ENCODE data around the gene DDR1. TPM values are rescaled to one million over a fixed set of nuclear protein-coding genes. Genes with fewer than 3 reads are reported as not detected.

Gene DDR1
- total and polyA plus RNA-seq, 4 experiments from 2014 or later, result 1.4 to 13.1 (median 6.6) TPM

- no peaks in the 10 kb centered on the region for H3K27me3 ChIP-seq (ENCODE audit: insufficient read depth, low read length)
- peaks cover 19 to 30% of the 10 kb centered on the region in 2 donors for H3K36me3 Mint-ChIP-seq
- ChIA-PET CTCF (ENCODE audit: partially characterized antibody) (no interaction called here), POLR2A (ENCODE audit: partially characterized antibody) (no interaction called here)
- H3K9me3 Mint-ChIP-seq, result peaks cover 0 to 13% (median 4%) of the 10 kb centered on the region in 8 donors
- no peaks in the 10 kb centered on the region for H3K4me1 Mint-ChIP-seq
- no peaks in the 10 kb centered on the region for H3K36me3 ChIP-seq (ENCODE audit: insufficient read depth, low read length)
- no peak overlapping the region for H3K27ac Mint-ChIP-seq
- H3K27ac ChIP-seq (ENCODE audit: low read depth, low read length), result no peak overlapping the region
- no peaks in the 10 kb centered on the region for H3K27me3 Mint-ChIP-seq
- H3K4me3 Mint-ChIP-seq, result no peak overlapping the region
- intact Hi-C loops (cut with micrococcal nuclease), result no loop called here
- no peaks in the 10 kb centered on the region for H3K9me3 ChIP-seq (ENCODE audit: control insufficient read depth in 1 of 2, low read length in 2 of 2)
- H3K4me1 ChIP-seq (ENCODE audit: insufficient read depth, low read length), result no peaks in the 10 kb centered on the region
- H3K4me3 ChIP-seq (ENCODE audit: low read length in 2 of 2), result no peak overlapping the region
- no peak for DNase-seq
These were observed 44.4 kb downstream of the DDR1 start for GRCh38 chr6:30928677-30929076.

- POLR2A ChIA-PET (ENCODE audit: partially characterized antibody), result no interaction called here
- no peak for DNase-seq
- CTCF ChIA-PET (ENCODE audit: partially characterized antibody), result interaction anchor here (0.9 to 1.2 kb wide), 2 partner anchors 10 to 149 kb away, joined by 3 to 4 read pairs; no protein-coding TSS in a partner anchor
- Mint-ChIP-seq H3K4me1 (peaks cover 0 to 3% (median 1%) of the 10 kb centered on the region in 4 donors), H3K27ac (no peak overlapping the region), H3K9me3 (peaks cover 0 to 13% (median 4%) of the 10 kb centered on the region in 8 donors), H3K27me3 (no peaks in the 10 kb centered on the region), H3K4me3 (no peak overlapping the region), H3K36me3 (peaks cover 10 to 27% of the 10 kb centered on the region in 2 donors)
- H3K9me3 ChIP-seq (ENCODE audit: control insufficient read depth in 1 of 2, low read length in 2 of 2), result no peaks in the 10 kb centered on the region
- intact Hi-C loops (cut with micrococcal nuclease), result no loop called here
- H3K36me3 ChIP-seq (ENCODE audit: insufficient read depth, low read length), result no peaks in the 10 kb centered on the region
- no peak overlapping the region for H3K27ac ChIP-seq (ENCODE audit: low read depth, low read length)
- H3K27me3 ChIP-seq (ENCODE audit: insufficient read depth, low read length), result no peaks in the 10 kb centered on the region
- no peak overlapping the region for H3K4me3 ChIP-seq (ENCODE audit: low read length in 2 of 2)
- H3K4me1 ChIP-seq (ENCODE audit: insufficient read depth, low read length), result no peaks in the 10 kb centered on the region
These were observed 46.2 kb downstream of the DDR1 start for GRCh38 chr6:30930506-30930905.

- H3K4me3 ChIP-seq (ENCODE audit: low read length in 2 of 2), result no peak overlapping the region
- Mint-ChIP-seq H3K4me1 (peaks cover 0 to 4% (median 1%) of the 10 kb centered on the region in 4 donors), H3K27ac (peak overlapping the region in 2 of 7 donors; percentile 2 to 4), H3K27me3 (no peaks in the 10 kb centered on the region), H3K4me3 (no peak overlapping the region), H3K9me3 (peaks cover 0 to 13% (median 4%) of the 10 kb centered on the region in 8 donors), H3K36me3 (peaks cover 8 to 25% of the 10 kb centered on the region in 2 donors)
- no peak overlapping the region for H3K27ac ChIP-seq (ENCODE audit: low read depth, low read length)
- POLR2A ChIA-PET (ENCODE audit: partially characterized antibody), result no interaction called here
- CTCF ChIA-PET (ENCODE audit: partially characterized antibody), result no interaction called here
- intact Hi-C loops (cut with micrococcal nuclease), result no loop called here
- H3K36me3 ChIP-seq (ENCODE audit: insufficient read depth, low read length), result no peaks in the 10 kb centered on the region
- no peaks in the 10 kb centered on the region for H3K9me3 ChIP-seq (ENCODE audit: control insufficient read depth in 1 of 2, low read length in 2 of 2)
- DNase-seq, result no peak
- H3K4me1 ChIP-seq (ENCODE audit: insufficient read depth, low read length), result no peaks in the 10 kb centered on the region
- no peaks in the 10 kb centered on the region for H3K27me3 ChIP-seq (ENCODE audit: insufficient read depth, low read length)
These were observed 47.0 kb downstream of the DDR1 start for GRCh38 chr6:30931272-30931671.

- Histone ChIP-seq H3K4me1 (ENCODE audit: insufficient read depth, low read length) (no peaks in the 10 kb centered on the region), H3K36me3 (ENCODE audit: insufficient read depth, low read length) (no peaks in the 10 kb centered on the region), H3K9me3 (ENCODE audit: control insufficient read depth in 1 of 2, low read length in 2 of 2) (no peaks in the 10 kb centered on the region), H3K27ac (ENCODE audit: low read depth, low read length) (no peak within 1 kb of the TSS), H3K4me3 (ENCODE audit: low read length in 2 of 2) (no peak within 1 kb of the TSS), H3K27me3 (ENCODE audit: insufficient read depth, low read length) (no peaks in the 10 kb centered on the region)
- H3K9me3 Mint-ChIP-seq, result peaks cover 0 to 13% (median 4%) of the 10 kb centered on the region in 8 donors
- peaks cover 3 to 16% of the 10 kb centered on the region in 2 donors for H3K36me3 Mint-ChIP-seq
- intact Hi-C loops (cut with micrococcal nuclease), result no loop called here
- peaks cover 0 to 4% (median 1%) of the 10 kb centered on the region in 4 donors for H3K4me1 Mint-ChIP-seq
- CTCF ChIA-PET (ENCODE audit: partially characterized antibody), result no interaction called here
- H3K27ac Mint-ChIP-seq, result peak within 1 kb of the TSS in 3 of 7 donors; percentile 2 to 84 (median 4)
- POLR2A ChIA-PET (ENCODE audit: partially characterized antibody), result no interaction called here
- H3K27me3 Mint-ChIP-seq, result no peaks in the 10 kb centered on the region
- H3K4me3 Mint-ChIP-seq, result no peak within 1 kb of the TSS
- DNase-seq, result no peak
These were observed 47.8 kb downstream of the DDR1 start, which contains the start of gene SFTA2 for GRCh38 chr6:30931969-30932645. Gene SFTA2, minus strand, starts transcription at chr6:30932170. Its CDS starts 74 bp downstream, at chr6:30932096.

GRCh38 chr6:30932665-30933365, 48.5 kb downstream of the DDR1 start:
- no peak for DNase-seq
- H3K27ac Mint-ChIP-seq, result peak overlapping the region in 1 of 7 donors; percentile 84
- H3K4me3 Mint-ChIP-seq, result no peak overlapping the region
- H3K4me1 ChIP-seq (ENCODE audit: insufficient read depth, low read length), result no peaks in the 10 kb centered on the region
- ChIA-PET POLR2A (ENCODE audit: partially characterized antibody) (no interaction called here), CTCF (ENCODE audit: partially characterized antibody) (no interaction called here)
- H3K27ac ChIP-seq (ENCODE audit: low read depth, low read length), result no peak overlapping the region
- H3K27me3 ChIP-seq (ENCODE audit: insufficient read depth, low read length), result no peaks in the 10 kb centered on the region
- H3K9me3 ChIP-seq (ENCODE audit: control insufficient read depth in 1 of 2, low read length in 2 of 2), result no peaks in the 10 kb centered on the region
- no peaks in the 10 kb centered on the region for H3K36me3 ChIP-seq (ENCODE audit: insufficient read depth, low read length)
- intact Hi-C loops (cut with micrococcal nuclease), result no loop called here
- peaks cover 0 to 12% of the 10 kb centered on the region in 2 donors for H3K36me3 Mint-ChIP-seq
- H3K4me3 ChIP-seq (ENCODE audit: low read length in 2 of 2), result no peak overlapping the region
- H3K4me1 Mint-ChIP-seq, result peaks cover 0 to 4% (median 1%) of the 10 kb centered on the region in 4 donors
- peaks cover 0 to 13% (median 4%) of the 10 kb centered on the region in 8 donors for H3K9me3 Mint-ChIP-seq
- H3K27me3 Mint-ChIP-seq, result peaks cover 0 to 3% of the 10 kb centered on the region in 2 donors

GRCh38 chr6:30935018-30935417, 50.7 kb downstream of the DDR1 start:
- no peaks in the 10 kb centered on the region for H3K36me3 ChIP-seq (ENCODE audit: insufficient read depth, low read length)
- no peak overlapping the region for H3K27ac ChIP-seq (ENCODE audit: low read depth, low read length)
- Mint-ChIP-seq H3K4me3 (no peak overlapping the region), H3K27me3 (peaks cover 5 to 11% of the 10 kb centered on the region in 2 donors), H3K36me3 (no peaks in the 10 kb centered on the region), H3K9me3 (no peaks in the 10 kb centered on the region), H3K4me1 (peaks cover 0 to 4% (median 1%) of the 10 kb centered on the region in 4 donors), H3K27ac (peak overlapping the region in 2 of 7 donors; percentile 2 to 85)
- POLR2A ChIA-PET (ENCODE audit: partially characterized antibody), result no interaction called here
- H3K4me1 ChIP-seq (ENCODE audit: insufficient read depth, low read length), result no peaks in the 10 kb centered on the region
- intact Hi-C loops (cut with micrococcal nuclease), result no loop called here
- H3K9me3 ChIP-seq (ENCODE audit: control insufficient read depth in 1 of 2, low read length in 2 of 2), result no peaks in the 10 kb centered on the region
- no peaks in the 10 kb centered on the region for H3K27me3 ChIP-seq (ENCODE audit: insufficient read depth, low read length)
- CTCF ChIA-PET (ENCODE audit: partially characterized antibody), result no interaction called here
- no peak overlapping the region for H3K4me3 ChIP-seq (ENCODE audit: low read length in 2 of 2)
- DNase-seq, result no peak

GRCh38 chr6:30937265-30937664, 52.9 kb downstream of the DDR1 start:
- Mint-ChIP-seq H3K27ac (peak overlapping the region in 1 of 7 donors; percentile 65), H3K9me3 (no peaks in the 10 kb centered on the region), H3K27me3 (peaks cover 11 to 29% of the 10 kb centered on the region in 2 donors), H3K4me1 (peaks cover 0 to 4% (median 1%) of the 10 kb centered on the region in 4 donors), H3K36me3 (no peaks in the 10 kb centered on the region), H3K4me3 (no peak overlapping the region)
- Histone ChIP-seq H3K4me1 (ENCODE audit: insufficient read depth, low read length) (no peaks in the 10 kb centered on the region), H3K9me3 (ENCODE audit: control insufficient read depth in 1 of 2, low read length in 2 of 2) (no peaks in the 10 kb centered on the region), H3K36me3 (ENCODE audit: insufficient read depth, low read length) (no peaks in the 10 kb centered on the region), H3K27ac (ENCODE audit: low read depth, low read length) (no peak overlapping the region), H3K27me3 (ENCODE audit: insufficient read depth, low read length) (peaks cover 5% of the 10 kb centered on the region), H3K4me3 (ENCODE audit: low read length in 2 of 2) (no peak overlapping the region)
- POLR2A ChIA-PET (ENCODE audit: partially characterized antibody), result no interaction called here
- intact Hi-C loops (cut with micrococcal nuclease), result no loop called here
- DNase-seq, result no peak
- CTCF ChIA-PET (ENCODE audit: partially characterized antibody), result no interaction called here
